B cell (primary cell): ENCODE data around the gene NRROS. TPM values are rescaled to one million over a fixed set of nuclear protein-coding genes. Genes with fewer than 3 reads are reported as not detected.

Experiments
- ATAC-seq: fragments of 200-7000 bp; cut with Tn5 transposase; one replicate; pipeline ENCODE4 v1.10.0; 2021; ENCODE audit warnings: low read depth, mild to moderate bottlenecking, moderate number of reproducible peaks, moderate library complexity
- CTCF ChIA-PET: fragments of 350-600 bp; sonication (Branson Sonifier 250); formaldehyde crosslinking; loops from one replicate; lab custom pipeline; 2021; ENCODE audit warnings: antibody characterized with exemption, inconsistent platforms; lab: Charles Lee
- POLR2A ChIA-PET: fragments of 350-600 bp; sonication (Branson Sonifier 250); formaldehyde crosslinking; loops from one replicate; lab custom pipeline; 2021; ENCODE audit warnings: antibody characterized with exemption; lab: Charles Lee
- DNase-seq: peaks from one replicate; pipeline ENCODE4 v3.0.0; 2013
- H2AFZ ChIP-seq: 2 replicates; pipeline ENCODE4 v1.6.1; 2012; ENCODE audit warnings: mild to moderate bottlenecking, low read depth, low read length; ENCODE audit not compliant: insufficient read depth, poor library complexity, severe bottlenecking
- H3K27ac ChIP-seq, 2 donors: 1 replicate in 1 of 2; 2 replicates in 1 of 2; pipeline ENCODE4 v1.5.1; 2012 to 2013; ENCODE audit warnings: low read length in 2 of 2, mild to moderate bottlenecking in 2 of 2, moderate library complexity in 1 of 2
- H3K27me3 ChIP-seq, 4 experiments: fragments of 200-600 bp in 1 of 4; sonication (generic) in 1 of 4; replicated peaks in 1 of 4; 1 replicate in 2 of 4; 2 replicates in 2 of 4; pipeline versions ENCODE4 v1.6.1 to v1.7.0; 2013 to 2016; ENCODE audit warnings: low read length in 3 of 4, mild to moderate bottlenecking in 2 of 4, mixed read lengths in 1 of 4, moderate library complexity in 1 of 4; ENCODE audit not compliant: insufficient read depth in 4 of 4, control insufficient read depth in 3 of 4; ENCODE audit errors: control extremely low read depth in 1 of 4
- H3K36me3 ChIP-seq, 2 experiments: replicated peaks in 1 of 2; 1 replicate in 1 of 2; 2 replicates in 1 of 2; pipeline versions ENCODE4 v1.6.1 to v1.7.1; 2013; ENCODE audit warnings: low read length in 1 of 2; ENCODE audit not compliant: insufficient read depth in 2 of 2, control insufficient read depth in 1 of 2; ENCODE audit errors: control extremely low read depth in 1 of 2, extremely low read depth in 1 of 2
- H3K4me1 ChIP-seq, 2 donors: fragments of 200-600 bp in 1 of 2; sonication (generic) in 1 of 2; 1 replicate in 1 of 2; 2 replicates in 1 of 2; pipeline versions ENCODE4 v1.5.1 to v1.6.1; 2013 to 2017; ENCODE audit warnings: low read length in 2 of 2; ENCODE audit not compliant: control insufficient read depth in 2 of 2, insufficient read depth in 2 of 2
- H3K4me2 ChIP-seq: replicated peaks from 2 replicates; pipeline ENCODE3; 2012; ENCODE audit warnings: mild to moderate bottlenecking, low read depth, low read length; ENCODE audit not compliant: poor library complexity, severe bottlenecking
- H3K4me3 ChIP-seq, 5 experiments: fragments of 200-600 bp in 1 of 5; sonication (generic) in 1 of 5; 1 replicate in 3 of 5; 2 replicates in 2 of 5; pipeline versions ENCODE4 v1.5.1 to v1.7.0; 2011 to 2016; ENCODE audit warnings: low read length in 4 of 5, mild to moderate bottlenecking in 4 of 5, low read depth in 2 of 5, control low read depth in 1 of 5, moderate library complexity in 1 of 5; ENCODE audit not compliant: insufficient read depth in 1 of 5; ENCODE audit errors: control extremely low read depth in 1 of 5, extremely low read depth in 1 of 5
- H3K79me2 ChIP-seq: fragments of 200-600 bp; sonication (generic); one replicate; pipeline ENCODE4 v1.6.0; 2016; ENCODE audit warnings: low read length; ENCODE audit not compliant: control insufficient read depth, insufficient read depth
- H3K9ac ChIP-seq: fragments of 200-600 bp; sonication (generic); 2 replicates; pipeline ENCODE4 v1.6.1; 2017; ENCODE audit warnings: mild to moderate bottlenecking, low read length, moderate library complexity
- H3K9me3 ChIP-seq, 3 donors: one replicate each; pipeline versions ENCODE4 v1.6.1 to v1.7.1; 2013; ENCODE audit warnings: low read length in 2 of 3; ENCODE audit not compliant: control insufficient read depth in 2 of 3, insufficient read depth in 1 of 3; ENCODE audit errors: control extremely low read depth in 1 of 3
- H4K20me1 ChIP-seq: 2 replicates; pipeline ENCODE4 v1.6.0; 2012; ENCODE audit warnings: mild to moderate bottlenecking, low read length; ENCODE audit not compliant: insufficient read depth, control insufficient read depth, poor library complexity, severe bottlenecking
- H3K27ac Mint-ChIP-seq: one replicate; pipeline ENCODE4 v1.8.0; 2021; ENCODE audit warnings: mixed read lengths
- H3K27me3 Mint-ChIP-seq: one replicate; pipeline ENCODE4 v1.8.0; 2021; ENCODE audit warnings: mixed read lengths
- H3K4me1 Mint-ChIP-seq: one replicate; pipeline ENCODE4 v1.8.0; 2021; ENCODE audit warnings: mixed read lengths
- H3K4me3 Mint-ChIP-seq: one replicate; pipeline ENCODE4 v1.8.0; 2021; ENCODE audit warnings: mixed read lengths
- H3K9me3 Mint-ChIP-seq: one replicate; pipeline ENCODE4 v1.8.0; 2022; ENCODE audit warnings: mixed read lengths; ENCODE audit not compliant: insufficient read depth
- EZH2 ChIP-seq: IDR thresholded peaks from 2 replicates; pipeline ENCODE4 v1.6.1; 2012; ENCODE audit warnings: borderline replicate concordance, low read depth, mild to moderate bottlenecking, moderate library complexity, low read length; ENCODE audit not compliant: insufficient read depth, poor library complexity, severe bottlenecking
- WGBS: methylation state at CpG from one replicate; pipeline ENCODE4 v1.1.5; 2013; ENCODE audit warnings: missing lambda C conversion rate; ENCODE audit not compliant: insufficient coverage; 5-methylcytosine and 5-hydroxymethylcytosine counted together
- intact Hi-C: fragments of 100-400 bp; cut with micrococcal nuclease; formaldehyde crosslinking; loops from one replicate; pipeline ENCODE4 v1.10.0; 2022
- polyA plus RNA-seq: library from polyadenylated mRNA; depleted of rRNA; stranded (reverse); fragments of >200 nt; gene quantifications from 2 replicates; pipeline ENCODE4 v1.2.3, GENCODE V29; 2012
- total RNA-seq, 2 donors: library from RNA; stranded (reverse); fragments of 120-200 nt in 1 of 2; gene quantifications; 1 replicate in 1 of 2; 2 replicates in 1 of 2; pipeline versions ENCODE4 v1.2.3 to v1.2.4, GENCODE V29; 2013 to 2022
- TF ChIP-seq, protein P1 (sequence below): fragments of 200-600 bp; IDR thresholded peaks from one replicate; pipeline ENCODE4 v1.8.0; 2022; ENCODE audit warnings: antibody characterized with exemption, mild to moderate bottlenecking

Gene NRROS
- total and polyA plus RNA-seq, 2 donors (not counting 1 experiment from before 2014, with no cell fraction given): 40.1 to 87.9 TPM

DNA sequence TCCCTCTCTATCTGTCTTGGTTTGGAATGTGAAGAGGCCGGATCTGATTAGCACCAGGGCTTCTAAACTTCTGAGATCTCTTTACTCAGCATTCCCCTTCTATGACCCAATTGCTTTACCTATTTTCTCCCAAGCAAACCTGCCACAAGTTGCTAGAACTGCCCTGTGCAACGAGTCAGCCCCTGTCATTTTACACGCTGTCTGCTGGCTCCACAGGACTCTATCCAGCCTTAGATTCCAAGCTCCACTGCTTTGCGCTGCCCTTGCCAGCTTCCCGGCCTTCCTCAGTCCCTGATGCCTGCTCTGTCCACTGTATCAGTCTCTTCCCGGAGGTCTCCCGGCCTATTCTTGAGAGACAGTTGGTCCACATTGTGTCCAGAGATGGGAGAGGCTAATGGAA is 60.3 kb downstream of the NRROS start:
- peaks cover 0 to 5% of the 10 kb centered on the region in 2 donors for H3K4me1 ChIP-seq
- DNase-seq (no peak), ATAC-seq (no peak)
- H3K4me2 ChIP-seq: no peak overlapping the region
- no peaks in the 10 kb centered on the region for H3K27me3 Mint-ChIP-seq
- H3K9me3 Mint-ChIP-seq: no peaks in the 10 kb centered on the region
- no peak overlapping the region for H3K27ac ChIP-seq
- TF ChIP-seq, protein P1, sequence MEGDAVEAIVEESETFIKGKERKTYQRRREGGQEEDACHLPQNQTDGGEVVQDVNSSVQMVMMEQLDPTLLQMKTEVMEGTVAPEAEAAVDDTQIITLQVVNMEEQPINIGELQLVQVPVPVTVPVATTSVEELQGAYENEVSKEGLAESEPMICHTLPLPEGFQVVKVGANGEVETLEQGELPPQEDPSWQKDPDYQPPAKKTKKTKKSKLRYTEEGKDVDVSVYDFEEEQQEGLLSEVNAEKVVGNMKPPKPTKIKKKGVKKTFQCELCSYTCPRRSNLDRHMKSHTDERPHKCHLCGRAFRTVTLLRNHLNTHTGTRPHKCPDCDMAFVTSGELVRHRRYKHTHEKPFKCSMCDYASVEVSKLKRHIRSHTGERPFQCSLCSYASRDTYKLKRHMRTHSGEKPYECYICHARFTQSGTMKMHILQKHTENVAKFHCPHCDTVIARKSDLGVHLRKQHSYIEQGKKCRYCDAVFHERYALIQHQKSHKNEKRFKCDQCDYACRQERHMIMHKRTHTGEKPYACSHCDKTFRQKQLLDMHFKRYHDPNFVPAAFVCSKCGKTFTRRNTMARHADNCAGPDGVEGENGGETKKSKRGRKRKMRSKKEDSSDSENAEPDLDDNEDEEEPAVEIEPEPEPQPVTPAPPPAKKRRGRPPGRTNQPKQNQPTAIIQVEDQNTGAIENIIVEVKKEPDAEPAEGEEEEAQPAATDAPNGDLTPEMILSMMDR: no peak
- no peak for TF ChIP-seq EZH2
- CTCF ChIA-PET: no interaction called here
- no peaks in the 10 kb centered on the region for H4K20me1 ChIP-seq
- no peak overlapping the region for H3K4me3 ChIP-seq
- H3K36me3 ChIP-seq: no peaks in the 10 kb centered on the region
- no peak overlapping the region for H3K9ac ChIP-seq
- peaks cover 0 to 8% (median 0%) of the 10 kb centered on the region in 3 donors for H3K9me3 ChIP-seq
- 97% methylated on average over 7 of the region's 7 CpGs for WGBS
- no peaks in the 10 kb centered on the region for H3K79me2 ChIP-seq
- intact Hi-C loops: no loop called here
- POLR2A ChIA-PET: interaction anchor here (0.6 kb wide), 1 partner anchor 605 kb away, joined by 5 read pairs; no protein-coding TSS in a partner anchor
- H3K27ac Mint-ChIP-seq: no peak overlapping the region
- no peak overlapping the region for H3K4me3 Mint-ChIP-seq
- peaks cover 13% of the 10 kb centered on the region for H3K4me1 Mint-ChIP-seq
- no peaks in the 10 kb centered on the region for H3K27me3 ChIP-seq
- H2AFZ ChIP-seq: no peak overlapping the region

DNA sequence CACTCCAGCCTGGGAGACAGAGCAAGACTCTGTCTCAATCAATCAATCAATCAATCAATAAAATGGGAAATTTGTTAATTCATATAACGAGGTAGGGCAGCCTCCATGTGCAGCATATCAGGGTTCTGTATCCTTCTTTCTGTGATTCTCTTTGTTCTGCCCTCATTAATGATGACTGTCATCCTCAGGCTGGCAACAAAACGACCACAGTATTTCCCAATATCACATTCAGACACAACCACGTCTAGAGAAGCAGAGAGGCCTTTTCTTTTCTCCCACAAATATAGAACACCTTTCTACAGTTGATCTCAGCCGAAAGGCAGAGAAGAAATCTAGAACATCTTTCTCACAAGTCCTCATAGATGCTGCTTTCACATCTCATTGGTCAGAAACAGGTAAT is 61.3 kb downstream of the NRROS start:
- POLR2A ChIA-PET: interaction anchor here (0.6 kb wide), 1 partner anchor 144 kb away, joined by 6 read pairs; no protein-coding TSS in a partner anchor
- CTCF ChIA-PET: no interaction called here
- no peak overlapping the region for H3K27ac Mint-ChIP-seq

More for the DNA sequence above, 61.3 kb downstream of the NRROS start:
- DNase-seq (no peak), ATAC-seq (no peak)
- Histone ChIP-seq H2AFZ (no peak overlapping the region), H3K4me2 (no peak overlapping the region), H3K27ac (no peak overlapping the region), H3K9me3 (peaks cover 0 to 3% (median 0%) of the 10 kb centered on the region in 3 donors), H3K36me3 (no peaks in the 10 kb centered on the region), H3K79me2 (no peaks in the 10 kb centered on the region), H3K9ac (no peak overlapping the region), H3K4me1 (no peaks in the 10 kb centered on the region), H3K4me3 (no peak overlapping the region), H3K27me3 (no peaks in the 10 kb centered on the region), H4K20me1 (no peaks in the 10 kb centered on the region)
- no peaks in the 10 kb centered on the region for H3K27me3 Mint-ChIP-seq
- H3K4me1 Mint-ChIP-seq: peaks cover 12% of the 10 kb centered on the region
- H3K9me3 Mint-ChIP-seq: no peaks in the 10 kb centered on the region
- intact Hi-C loops: no loop called here
- TF ChIP-seq, protein P1: no peak
- no peak for TF ChIP-seq EZH2
- 91% methylated on average over 4 of the region's 4 CpGs for WGBS
- H3K4me3 Mint-ChIP-seq: no peak overlapping the region
